ENCODE results near the gene TBC1D7.

GRCh38 chr6:13355043-13355945 is 27.0 kb upstream of the TBC1D7 start:
- TF ChIP-seq ZNF266 (tag by site-specific recombination; IDR thresholded peaks at IDR 0.05; ENCODE audit: low read depth) = no peak
- no peak for TF ChIP-seq ZNF155 (tag by site-specific recombination; IDR thresholded peaks at IDR 0.05)
- no peak for TF ChIP-seq INSM2 (tag by site-specific recombination; IDR thresholded peaks at IDR 0.05)
- no peak for TF ChIP-seq HOXA7 (CRISPR knock-in tag; IDR thresholded peaks at IDR 0.05; ENCODE audit: borderline replicate concordance)
- TF ChIP-seq ZNF175 (tag by site-specific recombination; IDR thresholded peaks at IDR 0.05) = no peak
- TF ChIP-seq CTCF (tag by site-specific recombination; IDR thresholded peaks at IDR 0.05) = no peak
- no peak for TF ChIP-seq ZSCAN30 (tag by site-specific recombination; IDR thresholded peaks at IDR 0.05)
- no peak for TF ChIP-seq ZNF514 (tag by site-specific recombination; IDR thresholded peaks at IDR 0.05)
- no peak for TF ChIP-seq ZNF394 (tag by site-specific recombination; IDR thresholded peaks at IDR 0.05; ENCODE audit: borderline replicate concordance)
- no peak for TF ChIP-seq ZNF623 (tag by site-specific recombination; IDR thresholded peaks at IDR 0.05)
- TF ChIP-seq REST (tag by site-specific recombination; IDR thresholded peaks at IDR 0.05) = no peak
- TF ChIP-seq PATZ1 (tag by site-specific recombination; IDR thresholded peaks at IDR 0.05) = no peak
- TF ChIP-seq ZBTB7A (tag by site-specific recombination; IDR thresholded peaks at IDR 0.05; ENCODE audit: low read depth) = no peak

Measured in HEK293 (cell line).